HEK293 (cell line): Measurements from ENCODE around the gene NOC2L.

Experiments used
- GLIS1 ChIP-seq: fragments of 450-650 bp; formaldehyde crosslinking; IDR thresholded peaks from 2 replicates; pipeline ENCODE4 v1.5.1; 2016; ENCODE audit warnings: missing biosample characterization, missing genetic modification characterization
- GLIS2 ChIP-seq: fragments of 450-650 bp; formaldehyde crosslinking; IDR thresholded peaks from 2 replicates; pipeline ENCODE4 v1.5.1; 2016; ENCODE audit warnings: missing biosample characterization, missing genetic modification characterization
- KLF1 ChIP-seq: fragments of 450-650 bp; formaldehyde crosslinking; IDR thresholded peaks from 2 replicates; pipeline ENCODE4 v1.5.1; 2016; ENCODE audit warnings: missing biosample characterization, missing genetic modification characterization
- KLF7 ChIP-seq: fragments of 450-650 bp; formaldehyde crosslinking; IDR thresholded peaks from 2 replicates; pipeline ENCODE4 v1.5.1; 2016; ENCODE audit warnings: missing biosample characterization, missing genetic modification characterization, borderline replicate concordance
- PATZ1 ChIP-seq: fragments of 450-650 bp; formaldehyde crosslinking; IDR thresholded peaks from 2 replicates; pipeline ENCODE4 v1.5.1; 2016; ENCODE audit warnings: missing biosample characterization, missing genetic modification characterization
- SP3 ChIP-seq: fragments of 450-650 bp; formaldehyde crosslinking; IDR thresholded peaks from 2 replicates; pipeline ENCODE4 v1.5.1; 2016; ENCODE audit warnings: missing biosample characterization, missing genetic modification characterization
- WT1 ChIP-seq: fragments of 450-650 bp; formaldehyde crosslinking; IDR thresholded peaks from 2 replicates; pipeline ENCODE4 v1.5.1; 2016; ENCODE audit warnings: missing biosample characterization, missing genetic modification characterization
- ZBTB1 ChIP-seq: fragments of 450-650 bp; formaldehyde crosslinking; IDR thresholded peaks from 2 replicates; pipeline ENCODE4 v1.5.1; 2016; ENCODE audit warnings: missing biosample characterization, missing genetic modification characterization
- ZBTB10 ChIP-seq: fragments of 450-650 bp; formaldehyde crosslinking; IDR thresholded peaks from 2 replicates; pipeline ENCODE4 v1.5.1; 2016; ENCODE audit warnings: missing biosample characterization, missing genetic modification characterization
- ZBTB20 ChIP-seq: fragments of 450-650 bp; formaldehyde crosslinking; IDR thresholded peaks from 2 replicates; pipeline ENCODE4 v1.5.1; 2016; ENCODE audit warnings: missing biosample characterization, missing genetic modification characterization
- ZIC2 ChIP-seq: fragments of 450-650 bp; formaldehyde crosslinking; IDR thresholded peaks from 2 replicates; pipeline ENCODE4 v1.5.1; 2016; ENCODE audit warnings: missing biosample characterization, missing genetic modification characterization
- ZNF112 ChIP-seq: fragments of 450-650 bp; formaldehyde crosslinking; IDR thresholded peaks from 2 replicates; pipeline ENCODE4 v1.5.0; 2017; ENCODE audit warnings: missing biosample characterization, missing genetic modification characterization
- ZNF221 ChIP-seq: fragments of 450-650 bp; formaldehyde crosslinking; IDR thresholded peaks from 2 replicates; pipeline ENCODE4 v1.5.1; 2017; ENCODE audit warnings: missing biosample characterization, missing genetic modification characterization, borderline replicate concordance
- ZNF223 ChIP-seq: fragments of 450-650 bp; formaldehyde crosslinking; IDR thresholded peaks from 2 replicates; pipeline ENCODE4 v1.5.1; 2016; ENCODE audit warnings: missing biosample characterization, missing genetic modification characterization
- ZNF266 ChIP-seq: fragments of 450-650 bp; formaldehyde crosslinking; IDR thresholded peaks from 2 replicates; pipeline ENCODE4 v1.5.1; 2016; ENCODE audit warnings: missing biosample characterization, missing genetic modification characterization, low read depth
- ZNF324 ChIP-seq: fragments of 450-650 bp; formaldehyde crosslinking; IDR thresholded peaks from 2 replicates; pipeline ENCODE4 v1.5.1; 2016; ENCODE audit warnings: missing biosample characterization, missing genetic modification characterization
- ZNF350 ChIP-seq: fragments of 450-650 bp; formaldehyde crosslinking; IDR thresholded peaks from 2 replicates; pipeline ENCODE4 v1.5.0; 2017; ENCODE audit warnings: missing biosample characterization, mild to moderate bottlenecking, missing genetic modification characterization
- ZNF354C ChIP-seq: fragments of 450-650 bp; formaldehyde crosslinking; IDR thresholded peaks from 2 replicates; pipeline ENCODE4 v1.5.1; 2016; ENCODE audit warnings: missing biosample characterization, missing genetic modification characterization, low read depth, borderline replicate concordance
- ZNF513 ChIP-seq: fragments of 450-650 bp; IDR thresholded peaks from 2 replicates; pipeline ENCODE4 v1.5.1; 2018; ENCODE audit warnings: missing biosample characterization, missing genetic modification characterization
- ZNF558 ChIP-seq: fragments of 450-650 bp; formaldehyde crosslinking; IDR thresholded peaks from 2 replicates; pipeline ENCODE4 v1.5.1; 2016; ENCODE audit warnings: missing biosample characterization, missing genetic modification characterization
- ZNF600 ChIP-seq: fragments of 450-650 bp; formaldehyde crosslinking; IDR thresholded peaks from 2 replicates; pipeline ENCODE4 v1.5.1; 2016; ENCODE audit warnings: missing biosample characterization, missing genetic modification characterization
- ZNF76 ChIP-seq: fragments of 450-650 bp; formaldehyde crosslinking; IDR thresholded peaks from 2 replicates; pipeline ENCODE4; 2016; ENCODE audit warnings: low read depth, missing biosample characterization, missing genetic modification characterization, borderline replicate concordance
- ZSCAN30 ChIP-seq: fragments of 450-650 bp; IDR thresholded peaks from 2 replicates; pipeline ENCODE4 v1.5.1; 2018; ENCODE audit warnings: missing biosample characterization, mild to moderate bottlenecking, missing genetic modification characterization, moderate library complexity
- ZXDB ChIP-seq: fragments of 450-650 bp; formaldehyde crosslinking; IDR thresholded peaks from 2 replicates; pipeline ENCODE4 v1.5.1; 2016; ENCODE audit warnings: missing biosample characterization, missing genetic modification characterization
- TF ChIP-seq, protein P1 (sequence below): fragments of 450-650 bp; formaldehyde crosslinking; IDR thresholded peaks from 2 replicates; pipeline ENCODE4; 2016; ENCODE audit warnings: missing biosample characterization, missing genetic modification characterization
- TF ChIP-seq, protein P2 (sequence below): fragments of 450-650 bp; formaldehyde crosslinking; IDR thresholded peaks from 2 replicates; pipeline ENCODE4 v1.5.1; 2017; ENCODE audit warnings: missing biosample characterization, missing genetic modification characterization
- TF ChIP-seq, protein P3 (sequence below): fragments of 450-650 bp; formaldehyde crosslinking; IDR thresholded peaks from 2 replicates; pipeline ENCODE4 v1.5.1; 2017; ENCODE audit warnings: missing biosample characterization, missing genetic modification characterization

Gene NOC2L

GRCh38 chr1:1003618-1004419 is 44.8 kb upstream of the NOC2L start (continued):
- TF ChIP-seq, protein P1, sequence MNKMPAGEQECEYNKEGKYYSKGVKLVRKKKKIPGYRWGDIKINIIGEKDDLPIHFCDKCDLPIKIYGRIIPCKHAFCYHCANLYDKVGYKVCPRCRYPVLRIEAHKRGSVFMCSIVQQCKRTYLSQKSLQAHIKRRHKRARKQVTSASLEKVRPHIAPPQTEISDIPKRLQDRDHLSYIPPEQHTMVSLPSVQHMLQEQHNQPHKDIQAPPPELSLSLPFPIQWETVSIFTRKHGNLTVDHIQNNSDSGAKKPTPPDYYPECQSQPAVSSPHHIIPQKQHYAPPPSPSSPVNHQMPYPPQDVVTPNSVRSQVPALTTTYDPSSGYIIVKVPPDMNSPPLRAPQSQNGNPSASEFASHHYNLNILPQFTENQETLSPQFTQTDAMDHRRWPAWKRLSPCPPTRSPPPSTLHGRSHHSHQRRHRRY (tag by site-specific recombination) = no peak
- TF ChIP-seq ZNF266 (tag by site-specific recombination) (no peak), GLIS2 (peak; percentile 66; the same call in 1 of the 2 replicates), ZNF513 (no peak), ZXDB (tag by site-specific recombination) (no peak), ZNF223 (no peak), WT1 (tag by site-specific recombination) (no peak), ZBTB1 (no peak), ZNF112 (tag by site-specific recombination) (no peak), SP3 (tag by site-specific recombination) (no peak), KLF1 (tag by site-specific recombination) (no peak), KLF7 (tag by site-specific recombination) (no peak), ZSCAN30 (no peak), ZIC2 (peak; percentile 64), ZBTB20 (tag by site-specific recombination) (peak; percentile 66; the same call in 1 of the 2 replicates), GLIS1 (tag by site-specific recombination) (0 out of 2 replicates have a peak, but pooled peaks have one; percentile 22), PATZ1 (tag by site-specific recombination) (0 out of 2 replicates have a peak, but pooled peaks have one; percentile 18), ZNF324 (tag by site-specific recombination) (no peak), ZNF558 (no peak), ZNF221 (no peak), ZNF76 (tag by site-specific recombination) (no peak), ZNF600 (tag by site-specific recombination) (peak; percentile 95), ZBTB10 (tag by site-specific recombination) (peak; percentile 68), ZNF350 (tag by site-specific recombination) (no peak), ZNF354C (tag by site-specific recombination) (no peak)
- TF ChIP-seq, protein P2, sequence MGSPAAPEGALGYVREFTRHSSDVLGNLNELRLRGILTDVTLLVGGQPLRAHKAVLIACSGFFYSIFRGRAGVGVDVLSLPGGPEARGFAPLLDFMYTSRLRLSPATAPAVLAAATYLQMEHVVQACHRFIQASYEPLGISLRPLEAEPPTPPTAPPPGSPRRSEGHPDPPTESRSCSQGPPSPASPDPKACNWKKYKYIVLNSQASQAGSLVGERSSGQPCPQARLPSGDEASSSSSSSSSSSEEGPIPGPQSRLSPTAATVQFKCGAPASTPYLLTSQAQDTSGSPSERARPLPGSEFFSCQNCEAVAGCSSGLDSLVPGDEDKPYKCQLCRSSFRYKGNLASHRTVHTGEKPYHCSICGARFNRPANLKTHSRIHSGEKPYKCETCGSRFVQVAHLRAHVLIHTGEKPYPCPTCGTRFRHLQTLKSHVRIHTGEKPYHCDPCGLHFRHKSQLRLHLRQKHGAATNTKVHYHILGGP = no peak
- TF ChIP-seq, protein P3, sequence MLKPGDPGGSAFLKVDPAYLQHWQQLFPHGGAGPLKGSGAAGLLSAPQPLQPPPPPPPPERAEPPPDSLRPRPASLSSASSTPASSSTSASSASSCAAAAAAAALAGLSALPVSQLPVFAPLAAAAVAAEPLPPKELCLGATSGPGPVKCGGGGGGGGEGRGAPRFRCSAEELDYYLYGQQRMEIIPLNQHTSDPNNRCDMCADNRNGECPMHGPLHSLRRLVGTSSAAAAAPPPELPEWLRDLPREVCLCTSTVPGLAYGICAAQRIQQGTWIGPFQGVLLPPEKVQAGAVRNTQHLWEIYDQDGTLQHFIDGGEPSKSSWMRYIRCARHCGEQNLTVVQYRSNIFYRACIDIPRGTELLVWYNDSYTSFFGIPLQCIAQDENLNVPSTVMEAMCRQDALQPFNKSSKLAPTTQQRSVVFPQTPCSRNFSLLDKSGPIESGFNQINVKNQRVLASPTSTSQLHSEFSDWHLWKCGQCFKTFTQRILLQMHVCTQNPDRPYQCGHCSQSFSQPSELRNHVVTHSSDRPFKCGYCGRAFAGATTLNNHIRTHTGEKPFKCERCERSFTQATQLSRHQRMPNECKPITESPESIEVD (tag by site-specific recombination) = no peak
- TF ChIP-seq, all 188 proteins: peak for 7
